HG03045 (cell line): ENCODE data around the gene PPARGC1A.

Experiments used
- ATAC-seq: cut with Tn5 transposase; IDR thresholded peaks from one replicate; pipeline ENCODE4 v1.9.1; 2021; ENCODE audit warnings: mild to moderate bottlenecking, moderate library complexity; ENCODE audit not compliant: unreplicated experiment

Gene PPARGC1A

GRCh38 chr4:23911675-23912455 is 22.0 kb upstream of the PPARGC1A start:
- ATAC-seq: no peak

DNA sequence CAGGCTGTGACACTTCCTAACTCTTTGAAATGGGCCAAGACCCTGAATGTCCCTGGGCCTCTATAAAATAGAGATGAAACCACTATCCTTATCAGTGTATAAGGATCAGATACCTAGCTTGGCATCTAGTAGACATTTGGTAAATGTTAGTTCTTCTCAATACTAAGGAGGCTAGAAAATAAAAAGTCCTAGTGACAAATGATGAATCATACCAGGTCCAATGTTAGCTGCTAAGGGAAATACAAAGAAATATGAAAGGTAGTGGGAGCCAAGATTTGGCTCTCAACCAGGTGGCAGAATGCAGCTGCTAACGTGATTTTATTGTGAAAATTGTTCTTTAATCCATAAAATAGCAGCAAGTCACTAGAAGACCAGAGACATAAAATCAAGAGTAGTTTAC is 19.8 kb upstream of the PPARGC1A start:
- ATAC-seq: no peak

- no peak for ATAC-seq
These were observed 17.0 kb upstream of the PPARGC1A start for GRCh38 chr4:23906839-23907238.

GRCh38 chr4:23904639-23905071 is 14.8 kb upstream of the PPARGC1A start:
- no peak for ATAC-seq

GRCh38 chr4:23903859-23904438 is 14.1 kb upstream of the PPARGC1A start:
- ATAC-seq: no peak

DNA sequence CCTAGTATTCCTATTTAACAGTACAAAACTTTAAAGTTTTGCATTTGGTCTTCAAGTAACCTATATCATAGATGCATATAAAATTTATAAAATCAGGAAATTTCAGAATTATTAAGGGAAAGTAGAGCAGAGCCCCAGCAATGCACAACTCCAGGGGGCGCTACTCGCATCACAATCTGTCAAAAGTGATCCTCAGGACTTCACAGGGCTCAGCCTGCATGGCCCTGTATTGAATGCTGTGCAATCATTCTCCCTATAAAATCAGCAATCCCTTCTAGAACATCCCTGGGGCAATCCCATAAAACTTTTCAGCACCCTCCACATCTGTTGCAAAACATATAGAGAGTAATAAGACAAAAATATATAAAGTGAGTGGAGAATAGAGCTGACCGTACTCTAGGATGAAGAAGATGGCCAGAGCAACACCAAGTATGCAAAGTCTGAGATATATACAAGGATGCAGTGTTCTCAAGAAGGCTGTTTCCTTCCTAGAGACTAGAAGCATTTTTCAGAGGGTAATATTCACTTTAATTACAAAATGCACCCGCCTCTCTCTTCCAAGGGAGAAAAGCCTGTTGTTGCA is 12.5 kb upstream of the PPARGC1A start:
- ATAC-seq: no peak

GRCh38 chr4:23900636-23901035 is 10.8 kb upstream of the PPARGC1A start:
- no peak for ATAC-seq

DNA sequence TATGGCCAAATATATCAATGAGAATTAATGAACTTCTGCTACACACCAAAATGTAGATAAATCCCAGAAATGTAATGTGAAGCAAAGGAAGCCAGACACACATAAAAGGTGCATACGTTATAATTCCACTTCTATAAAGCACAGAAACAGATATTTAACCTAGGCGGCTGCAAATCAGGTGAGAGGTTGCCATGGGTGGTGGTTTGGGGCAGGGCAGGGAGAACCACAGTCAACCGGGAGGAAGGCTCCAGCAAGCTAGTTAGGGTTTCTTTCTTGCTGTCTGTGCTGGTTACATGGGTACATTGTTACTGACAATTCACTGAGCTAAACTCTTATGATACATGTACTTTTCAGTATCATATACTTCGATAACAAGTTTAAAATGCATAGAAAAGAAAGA is 9.7 kb upstream of the PPARGC1A start:
- ATAC-seq: no peak

GRCh38 chr4:23897564-23898109 is 7.8 kb upstream of the PPARGC1A start:
- no peak for ATAC-seq

- no peak for ATAC-seq
These were observed 4.2 kb upstream of the PPARGC1A start for GRCh38 chr4:23894021-23894420.

DNA sequence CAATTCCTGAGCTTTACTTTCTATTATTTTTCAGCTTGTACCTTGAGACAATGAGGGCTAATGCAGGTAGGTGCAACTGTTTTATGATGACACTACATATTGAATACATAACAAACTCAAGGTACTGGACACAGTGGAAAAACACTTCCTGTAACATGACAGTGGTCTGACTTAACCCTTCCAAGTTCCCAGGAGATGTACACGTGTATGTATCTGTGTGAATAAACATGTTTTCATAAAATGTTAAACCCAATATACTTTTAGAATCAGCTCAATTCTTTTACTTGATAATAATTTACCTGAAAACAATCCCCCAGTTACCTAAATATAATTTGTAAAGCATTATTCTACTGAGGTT is 1.2 kb upstream of the PPARGC1A start:
- no peak for ATAC-seq

DNA sequence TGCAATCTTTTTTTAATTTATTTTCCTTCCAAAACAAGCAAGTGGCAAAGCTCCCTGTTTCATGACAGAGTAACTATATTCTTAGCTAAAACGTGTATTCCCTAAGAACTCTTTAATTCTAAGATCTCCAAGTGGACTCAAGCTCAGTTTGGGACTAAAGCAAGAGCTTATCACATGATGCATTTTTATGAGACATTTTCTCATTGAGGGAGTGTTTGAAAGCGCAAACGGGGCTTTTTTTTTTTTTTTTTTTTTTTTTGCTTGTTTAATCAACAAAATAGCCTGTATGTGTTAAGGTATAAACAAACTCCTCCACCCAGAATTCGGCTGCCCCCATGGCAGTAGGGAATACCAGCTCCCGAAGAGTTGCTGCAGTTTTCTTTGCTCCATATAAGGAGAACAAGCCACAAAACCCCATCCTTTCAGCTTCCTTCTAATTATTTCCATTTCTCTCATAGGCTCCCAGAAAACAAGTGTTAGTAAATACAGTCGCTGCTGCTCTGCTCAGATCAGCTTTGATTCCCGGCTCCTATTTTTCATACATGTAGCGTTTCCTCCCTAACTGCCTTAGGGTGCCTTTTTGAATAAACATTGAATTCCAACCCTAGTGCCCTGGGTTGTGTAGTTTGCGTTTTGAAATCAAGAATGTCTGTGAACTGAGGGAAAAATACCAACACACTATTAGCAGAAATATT is 669 bp upstream of the PPARGC1A start:
- ATAC-seq: no peak

DNA sequence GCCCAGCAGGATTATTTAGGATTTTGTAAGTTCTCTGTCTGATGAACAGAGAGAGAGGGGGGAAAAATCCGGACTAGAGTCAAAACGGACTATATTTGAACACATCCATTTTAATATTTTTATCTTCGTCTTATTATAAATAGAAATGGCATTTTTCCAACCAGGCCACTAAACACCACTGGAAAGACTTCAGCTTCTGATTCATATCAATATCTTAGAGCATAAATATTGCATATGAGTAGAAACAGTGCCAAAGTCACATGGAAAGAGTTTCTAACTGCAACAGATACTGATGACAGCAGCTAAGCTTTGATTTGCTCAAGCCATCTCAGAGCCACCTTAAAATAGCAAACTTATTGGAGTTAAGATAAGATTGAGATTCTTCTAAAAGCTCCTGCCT is 456 bp downstream of the PPARGC1A start:
- ATAC-seq: no peak

DNA sequence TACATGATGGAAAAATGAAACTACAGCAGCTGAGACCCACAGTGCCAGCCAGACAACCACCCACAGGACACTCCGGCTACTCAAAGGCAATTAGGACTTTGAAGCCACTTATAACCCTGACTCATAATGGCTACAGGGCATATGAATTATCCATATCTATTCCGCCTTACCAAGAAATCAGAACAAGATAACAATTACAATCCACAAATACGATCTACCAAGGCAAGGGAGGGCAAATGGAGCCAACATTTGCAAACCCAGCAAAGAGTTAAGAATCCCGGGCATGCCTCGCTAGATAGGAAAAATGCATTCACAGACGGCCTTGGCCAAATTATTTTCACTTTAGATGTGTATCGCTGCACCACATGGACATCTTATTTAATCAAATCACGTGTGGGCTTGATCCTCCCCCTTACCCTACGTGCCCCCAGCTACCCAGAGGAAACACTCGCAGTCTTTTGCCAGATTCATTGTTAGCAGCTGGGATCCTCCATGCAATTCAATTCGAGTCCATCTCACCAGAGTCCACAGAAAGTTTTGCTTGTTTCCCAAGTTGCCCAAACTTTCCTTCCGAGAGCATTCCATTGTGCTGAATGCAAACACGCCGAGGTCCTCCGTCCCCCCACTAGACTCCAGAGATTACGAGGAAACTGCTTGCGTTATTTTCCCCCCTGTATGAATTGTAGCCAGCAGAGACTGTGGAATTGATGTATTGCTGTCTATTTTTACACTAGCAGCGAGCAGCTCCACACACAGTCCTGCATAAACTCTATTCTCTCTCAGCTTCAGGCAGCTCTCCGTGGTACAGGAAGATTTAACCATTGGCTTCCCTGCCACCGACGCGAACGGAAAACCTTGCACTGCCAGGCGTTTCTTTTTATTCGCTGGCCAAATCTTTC is 1.2 kb downstream of the PPARGC1A start:
- ATAC-seq: no peak

DNA sequence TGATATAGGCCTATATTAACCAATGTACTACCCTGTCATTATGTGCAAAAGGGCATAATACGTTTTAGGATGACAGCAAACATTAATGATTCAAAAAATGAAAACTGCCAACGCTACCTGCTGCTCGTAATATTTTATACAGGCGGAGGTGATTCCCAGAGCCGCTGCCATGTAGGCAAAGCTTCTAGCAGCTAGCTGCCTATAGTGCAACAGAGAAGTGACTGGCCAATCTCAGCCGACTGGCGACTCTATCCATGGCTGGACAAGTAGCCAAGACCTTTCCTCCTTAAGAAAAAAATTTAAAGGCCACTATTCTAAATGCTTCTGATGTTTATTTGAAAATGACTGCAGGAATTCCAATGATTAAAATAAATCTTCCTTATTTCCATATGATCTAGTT is 1.9 kb downstream of the PPARGC1A start:
- ATAC-seq: no peak

DNA sequence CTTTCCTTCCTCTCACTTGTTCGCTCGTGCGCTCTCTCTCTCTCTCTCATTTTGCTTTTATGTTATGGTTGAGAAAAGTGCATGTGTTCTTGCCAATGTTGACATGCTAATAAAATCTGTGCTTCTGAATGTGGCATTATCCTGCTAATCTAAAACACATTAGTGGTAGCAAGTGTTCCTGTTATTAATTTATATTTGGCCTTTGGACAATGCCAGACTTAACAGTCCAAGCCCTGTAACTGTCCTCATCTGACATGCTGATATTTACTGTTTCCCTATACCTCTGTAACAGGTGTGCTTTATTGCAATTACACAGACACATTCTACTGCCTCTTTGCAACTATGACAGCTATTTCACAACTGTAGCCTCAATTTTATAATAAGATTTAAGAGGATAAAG is 2.7 kb downstream of the PPARGC1A start:
- no peak for ATAC-seq

DNA sequence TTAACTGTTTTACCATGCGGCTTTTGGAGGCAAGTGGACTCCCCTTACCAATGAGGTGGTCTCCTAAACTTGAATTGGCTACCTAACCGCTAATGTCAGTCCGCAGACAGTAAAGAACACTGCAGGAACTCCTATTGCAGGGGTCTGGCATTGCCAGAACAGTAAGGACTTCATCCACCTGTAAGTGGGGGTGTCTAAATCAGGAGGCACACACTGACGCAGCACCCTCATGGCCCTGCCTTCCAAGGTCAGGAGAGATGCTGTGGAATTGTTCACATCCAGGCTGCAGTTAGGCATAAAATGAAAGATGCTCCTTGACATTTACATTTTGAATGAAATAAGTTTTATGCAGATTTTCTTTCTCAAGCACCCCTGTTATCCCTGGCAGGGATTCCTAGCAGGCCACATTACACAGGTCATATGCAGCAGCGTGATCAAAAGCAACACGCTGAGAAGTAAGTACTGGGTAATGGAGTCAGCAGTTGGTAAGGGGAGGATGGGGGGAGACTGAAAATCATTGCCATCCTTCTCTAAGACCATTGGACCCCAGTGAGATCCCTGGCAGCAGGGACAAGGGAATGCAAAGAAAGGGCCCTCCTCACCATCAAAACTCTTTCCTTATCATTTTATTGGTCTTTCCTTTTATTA is 3.8 kb downstream of the PPARGC1A start:
- ATAC-seq: no peak

DNA sequence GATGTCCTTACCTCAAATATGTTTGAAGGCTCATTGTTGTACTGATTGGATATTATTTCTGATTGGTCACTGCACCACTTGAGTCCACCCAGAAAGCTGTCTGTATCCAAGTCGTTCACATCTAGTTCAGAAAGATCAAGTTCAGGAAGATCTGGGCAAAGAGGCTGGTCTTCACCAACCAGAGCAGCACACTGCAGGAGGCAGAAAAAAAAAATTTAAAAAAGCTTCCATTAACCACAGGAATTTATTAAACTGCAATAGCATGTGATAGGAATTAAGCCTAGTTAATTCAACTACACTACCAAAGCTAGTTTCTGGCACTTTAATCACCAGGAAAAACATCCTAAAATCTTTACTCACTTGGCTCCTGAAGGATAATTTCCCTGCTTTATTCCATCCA is 5.1 kb downstream of the PPARGC1A start:
- no peak for ATAC-seq

- no peak for ATAC-seq
These were observed 5.6 kb downstream of the PPARGC1A start for GRCh38 chr4:23884261-23884660.

GRCh38 chr4:23882976-23883531 is 6.8 kb downstream of the PPARGC1A start:
- no peak for ATAC-seq
